B cell (primary cell): ENCODE results near the gene SINHCAF. TPM values are rescaled to one million over a fixed set of nuclear protein-coding genes. Genes with fewer than 3 reads are reported as not detected.

Experiments used
- ATAC-seq: fragments of 200-7000 bp; cut with Tn5 transposase; one replicate; pipeline ENCODE4 v1.10.0; 2021; ENCODE audit warnings: low read depth, mild to moderate bottlenecking, moderate number of reproducible peaks, moderate library complexity
- CTCF ChIA-PET: fragments of 350-600 bp; sonication (Branson Sonifier 250); formaldehyde crosslinking; loops from one replicate; lab custom pipeline; 2021; ENCODE audit warnings: antibody characterized with exemption, inconsistent platforms; lab: Charles Lee
- POLR2A ChIA-PET: fragments of 350-600 bp; sonication (Branson Sonifier 250); formaldehyde crosslinking; loops from one replicate; lab custom pipeline; 2021; ENCODE audit warnings: antibody characterized with exemption; lab: Charles Lee
- DNase-seq: peaks from one replicate; pipeline ENCODE4 v3.0.0; 2013
- H2AFZ ChIP-seq: 2 replicates; pipeline ENCODE4 v1.6.1; 2012; ENCODE audit warnings: mild to moderate bottlenecking, low read depth, low read length; ENCODE audit not compliant: insufficient read depth, poor library complexity, severe bottlenecking
- H3K27ac ChIP-seq, 2 donors: 1 replicate in 1 of 2; 2 replicates in 1 of 2; pipeline ENCODE4 v1.5.1; 2012 to 2013; ENCODE audit warnings: low read length in 2 of 2, mild to moderate bottlenecking in 2 of 2, moderate library complexity in 1 of 2
- H3K27me3 ChIP-seq, 4 experiments: fragments of 200-600 bp in 1 of 4; sonication (generic) in 1 of 4; replicated peaks in 1 of 4; 1 replicate in 2 of 4; 2 replicates in 2 of 4; pipeline versions ENCODE4 v1.6.1 to v1.7.0; 2013 to 2016; ENCODE audit warnings: low read length in 3 of 4, mild to moderate bottlenecking in 2 of 4, mixed read lengths in 1 of 4, moderate library complexity in 1 of 4; ENCODE audit not compliant: insufficient read depth in 4 of 4, control insufficient read depth in 3 of 4; ENCODE audit errors: control extremely low read depth in 1 of 4
- H3K36me3 ChIP-seq, 2 experiments: replicated peaks in 1 of 2; 1 replicate in 1 of 2; 2 replicates in 1 of 2; pipeline versions ENCODE4 v1.6.1 to v1.7.1; 2013; ENCODE audit warnings: low read length in 1 of 2; ENCODE audit not compliant: insufficient read depth in 2 of 2, control insufficient read depth in 1 of 2; ENCODE audit errors: control extremely low read depth in 1 of 2, extremely low read depth in 1 of 2
- H3K4me1 ChIP-seq, 2 donors: fragments of 200-600 bp in 1 of 2; sonication (generic) in 1 of 2; 1 replicate in 1 of 2; 2 replicates in 1 of 2; pipeline versions ENCODE4 v1.5.1 to v1.6.1; 2013 to 2017; ENCODE audit warnings: low read length in 2 of 2; ENCODE audit not compliant: control insufficient read depth in 2 of 2, insufficient read depth in 2 of 2
- H3K4me2 ChIP-seq: replicated peaks from 2 replicates; pipeline ENCODE3; 2012; ENCODE audit warnings: mild to moderate bottlenecking, low read depth, low read length; ENCODE audit not compliant: poor library complexity, severe bottlenecking
- H3K4me3 ChIP-seq, 5 experiments: fragments of 200-600 bp in 1 of 5; sonication (generic) in 1 of 5; 1 replicate in 3 of 5; 2 replicates in 2 of 5; pipeline versions ENCODE4 v1.5.1 to v1.7.0; 2011 to 2016; ENCODE audit warnings: low read length in 4 of 5, mild to moderate bottlenecking in 4 of 5, low read depth in 2 of 5, control low read depth in 1 of 5, moderate library complexity in 1 of 5; ENCODE audit not compliant: insufficient read depth in 1 of 5; ENCODE audit errors: control extremely low read depth in 1 of 5, extremely low read depth in 1 of 5
- H3K79me2 ChIP-seq: fragments of 200-600 bp; sonication (generic); one replicate; pipeline ENCODE4 v1.6.0; 2016; ENCODE audit warnings: low read length; ENCODE audit not compliant: control insufficient read depth, insufficient read depth
- H3K9ac ChIP-seq: fragments of 200-600 bp; sonication (generic); 2 replicates; pipeline ENCODE4 v1.6.1; 2017; ENCODE audit warnings: mild to moderate bottlenecking, low read length, moderate library complexity
- H3K9me3 ChIP-seq, 3 donors: one replicate each; pipeline versions ENCODE4 v1.6.1 to v1.7.1; 2013; ENCODE audit warnings: low read length in 2 of 3; ENCODE audit not compliant: control insufficient read depth in 2 of 3, insufficient read depth in 1 of 3; ENCODE audit errors: control extremely low read depth in 1 of 3
- H4K20me1 ChIP-seq: 2 replicates; pipeline ENCODE4 v1.6.0; 2012; ENCODE audit warnings: mild to moderate bottlenecking, low read length; ENCODE audit not compliant: insufficient read depth, control insufficient read depth, poor library complexity, severe bottlenecking
- H3K27ac Mint-ChIP-seq: one replicate; pipeline ENCODE4 v1.8.0; 2021; ENCODE audit warnings: mixed read lengths
- H3K27me3 Mint-ChIP-seq: one replicate; pipeline ENCODE4 v1.8.0; 2021; ENCODE audit warnings: mixed read lengths
- H3K4me1 Mint-ChIP-seq: one replicate; pipeline ENCODE4 v1.8.0; 2021; ENCODE audit warnings: mixed read lengths
- H3K4me3 Mint-ChIP-seq: one replicate; pipeline ENCODE4 v1.8.0; 2021; ENCODE audit warnings: mixed read lengths
- H3K9me3 Mint-ChIP-seq: one replicate; pipeline ENCODE4 v1.8.0; 2022; ENCODE audit warnings: mixed read lengths; ENCODE audit not compliant: insufficient read depth
- EZH2 ChIP-seq: IDR thresholded peaks from 2 replicates; pipeline ENCODE4 v1.6.1; 2012; ENCODE audit warnings: borderline replicate concordance, low read depth, mild to moderate bottlenecking, moderate library complexity, low read length; ENCODE audit not compliant: insufficient read depth, poor library complexity, severe bottlenecking
- WGBS: methylation state at CpG from one replicate; pipeline ENCODE4 v1.1.5; 2013; ENCODE audit warnings: missing lambda C conversion rate; ENCODE audit not compliant: insufficient coverage; 5-methylcytosine and 5-hydroxymethylcytosine counted together
- intact Hi-C: fragments of 100-400 bp; cut with micrococcal nuclease; formaldehyde crosslinking; loops from one replicate; pipeline ENCODE4 v1.10.0; 2022
- polyA plus RNA-seq: library from polyadenylated mRNA; depleted of rRNA; stranded (reverse); fragments of >200 nt; gene quantifications from 2 replicates; pipeline ENCODE4 v1.2.3, GENCODE V29; 2012
- total RNA-seq, 2 donors: library from RNA; stranded (reverse); fragments of 120-200 nt in 1 of 2; gene quantifications; 1 replicate in 1 of 2; 2 replicates in 1 of 2; pipeline versions ENCODE4 v1.2.3 to v1.2.4, GENCODE V29; 2013 to 2022
- TF ChIP-seq, protein P1 (sequence below): fragments of 200-600 bp; IDR thresholded peaks from one replicate; pipeline ENCODE4 v1.8.0; 2022; ENCODE audit warnings: antibody characterized with exemption, mild to moderate bottlenecking

The SINHCAF gene
- total and polyA plus RNA-seq, 2 donors (not counting 1 experiment from before 2014, with no cell fraction given), result 43.5 to 129 TPM

DNA sequence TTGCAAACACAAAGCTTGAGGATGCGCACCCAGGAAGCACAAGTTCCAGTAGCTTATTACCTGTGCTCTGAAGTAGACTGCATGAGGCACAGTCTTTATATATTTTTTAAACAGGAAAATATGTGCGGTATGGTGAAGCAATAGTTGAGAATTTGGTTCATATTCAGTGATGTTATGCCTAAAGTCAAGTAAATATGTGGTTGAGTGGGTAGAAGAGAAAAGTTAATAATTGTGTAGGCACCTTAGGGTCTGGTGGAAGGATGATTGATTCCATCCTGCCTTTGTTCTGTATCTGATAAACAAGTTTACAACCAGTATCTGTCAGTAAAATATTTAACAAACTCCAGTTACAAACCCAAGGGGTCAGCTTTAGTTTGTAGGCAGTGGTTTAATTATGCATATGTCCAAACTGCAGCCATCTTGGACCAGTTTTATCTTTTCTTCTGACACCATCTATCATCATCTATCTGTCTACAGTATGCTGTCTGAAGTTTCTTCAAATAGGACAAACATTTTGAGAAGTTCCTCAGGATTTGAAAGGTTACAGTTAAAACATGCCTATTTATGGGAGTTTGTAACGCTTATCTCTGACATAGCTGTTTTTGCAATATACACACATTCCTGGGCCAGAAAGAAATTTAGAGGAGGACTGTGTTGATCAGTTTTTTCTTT is 10.8 kb downstream of the SINHCAF start:
- H3K27ac ChIP-seq, result no peak overlapping the region
- peaks cover 0 to 2% (median 0%) of the 10 kb centered on the region in 3 donors for H3K9me3 ChIP-seq
- POLR2A ChIA-PET, result interaction anchor here (0.7 kb wide), 1 partner anchor 23 kb away, joined by 6 read pairs; no protein-coding TSS in a partner anchor
- Mint-ChIP-seq H3K27ac (no peak overlapping the region), H3K9me3 (no peaks in the 10 kb centered on the region), H3K27me3 (no peaks in the 10 kb centered on the region), H3K4me3 (no peak overlapping the region), H3K4me1 (peaks cover 74% of the 10 kb centered on the region)
- peaks cover 98% of the 10 kb centered on the region for H3K79me2 ChIP-seq
- no peak for TF ChIP-seq EZH2
- TF ChIP-seq, protein P1, sequence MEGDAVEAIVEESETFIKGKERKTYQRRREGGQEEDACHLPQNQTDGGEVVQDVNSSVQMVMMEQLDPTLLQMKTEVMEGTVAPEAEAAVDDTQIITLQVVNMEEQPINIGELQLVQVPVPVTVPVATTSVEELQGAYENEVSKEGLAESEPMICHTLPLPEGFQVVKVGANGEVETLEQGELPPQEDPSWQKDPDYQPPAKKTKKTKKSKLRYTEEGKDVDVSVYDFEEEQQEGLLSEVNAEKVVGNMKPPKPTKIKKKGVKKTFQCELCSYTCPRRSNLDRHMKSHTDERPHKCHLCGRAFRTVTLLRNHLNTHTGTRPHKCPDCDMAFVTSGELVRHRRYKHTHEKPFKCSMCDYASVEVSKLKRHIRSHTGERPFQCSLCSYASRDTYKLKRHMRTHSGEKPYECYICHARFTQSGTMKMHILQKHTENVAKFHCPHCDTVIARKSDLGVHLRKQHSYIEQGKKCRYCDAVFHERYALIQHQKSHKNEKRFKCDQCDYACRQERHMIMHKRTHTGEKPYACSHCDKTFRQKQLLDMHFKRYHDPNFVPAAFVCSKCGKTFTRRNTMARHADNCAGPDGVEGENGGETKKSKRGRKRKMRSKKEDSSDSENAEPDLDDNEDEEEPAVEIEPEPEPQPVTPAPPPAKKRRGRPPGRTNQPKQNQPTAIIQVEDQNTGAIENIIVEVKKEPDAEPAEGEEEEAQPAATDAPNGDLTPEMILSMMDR, result no peak
- H3K27me3 ChIP-seq, result no peaks in the 10 kb centered on the region
- CTCF ChIA-PET, result interaction anchor here (1.6 to 2.7 kb wide), 2 partner anchors 44 to 48 kb away, joined by 4 to 7 read pairs; no protein-coding TSS in a partner anchor
- no peak overlapping the region for H2AFZ ChIP-seq
- peaks cover 31 to 39% of the 10 kb centered on the region in 2 donors for H3K4me1 ChIP-seq
- H4K20me1 ChIP-seq, result peaks cover 56% of the 10 kb centered on the region
- no peak for DNase-seq
- no peak for ATAC-seq
- H3K4me3 ChIP-seq, result no peak overlapping the region
- H3K36me3 ChIP-seq, result peaks cover 0 to 25% of the 10 kb centered on the region in 2 experiments
- H3K9ac ChIP-seq, result no peak overlapping the region
- intact Hi-C loops, result loop anchor here (5.0 kb wide), 2 partner anchors 47 to 952 kb away; no protein-coding TSS in a partner anchor
- WGBS, result 90% methylated on average over 2 of the region's 3 CpGs
- no peak overlapping the region for H3K4me2 ChIP-seq

DNA sequence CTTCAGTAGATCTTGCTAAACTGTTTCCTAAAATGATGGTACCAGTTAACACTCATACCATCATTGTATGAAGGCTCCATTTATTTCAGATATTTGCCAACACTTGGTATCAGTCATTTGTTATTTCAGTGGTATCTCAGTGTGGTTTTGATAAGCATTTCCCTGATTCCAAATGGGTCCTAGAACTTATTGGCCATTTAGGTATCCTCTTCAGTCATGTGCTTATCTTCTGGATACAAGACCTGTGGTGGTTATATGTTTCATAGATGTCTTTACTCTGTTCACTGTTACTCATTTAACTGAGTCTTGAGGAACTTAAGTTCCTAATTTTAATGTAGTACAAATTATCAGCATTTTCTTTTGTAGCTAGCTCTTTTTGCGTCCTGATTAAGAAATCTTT is 13.5 kb downstream of the SINHCAF start:
- intact Hi-C loops, result no loop called here
- WGBS, result no CpG with 5 or more reads among the region's 1 CpG
- Histone ChIP-seq H3K27ac (no peak overlapping the region), H3K4me3 (no peak overlapping the region), H3K4me2 (no peak overlapping the region), H4K20me1 (peaks cover 83% of the 10 kb centered on the region), H3K9me3 (peaks cover 0 to 2% (median 0%) of the 10 kb centered on the region in 3 donors), H3K9ac (no peak overlapping the region), H3K27me3 (no peaks in the 10 kb centered on the region), H3K79me2 (peaks cover 100% of the 10 kb centered on the region), H3K36me3 (peaks cover 0 to 30% of the 10 kb centered on the region in 2 experiments), H3K4me1 (peaks cover 12 to 13% of the 10 kb centered on the region in 2 donors), H2AFZ (no peak overlapping the region)
- TF ChIP-seq EZH2, result no peak
- TF ChIP-seq, protein P1, result no peak
- no peak for ATAC-seq
- peaks cover 58% of the 10 kb centered on the region for H3K4me1 Mint-ChIP-seq
- ChIA-PET CTCF (interaction anchor here (1.1 kb wide), 1 partner anchor 13 kb away, joined by 3 read pairs; no protein-coding TSS in a partner anchor), POLR2A (no interaction called here)
- no peak overlapping the region for H3K27ac Mint-ChIP-seq
- no peaks in the 10 kb centered on the region for H3K27me3 Mint-ChIP-seq
- DNase-seq, result no peak
- no peak overlapping the region for H3K4me3 Mint-ChIP-seq
- H3K9me3 Mint-ChIP-seq, result no peaks in the 10 kb centered on the region
